Measurements from ENCODE around the gene TALDO1.

DNA sequence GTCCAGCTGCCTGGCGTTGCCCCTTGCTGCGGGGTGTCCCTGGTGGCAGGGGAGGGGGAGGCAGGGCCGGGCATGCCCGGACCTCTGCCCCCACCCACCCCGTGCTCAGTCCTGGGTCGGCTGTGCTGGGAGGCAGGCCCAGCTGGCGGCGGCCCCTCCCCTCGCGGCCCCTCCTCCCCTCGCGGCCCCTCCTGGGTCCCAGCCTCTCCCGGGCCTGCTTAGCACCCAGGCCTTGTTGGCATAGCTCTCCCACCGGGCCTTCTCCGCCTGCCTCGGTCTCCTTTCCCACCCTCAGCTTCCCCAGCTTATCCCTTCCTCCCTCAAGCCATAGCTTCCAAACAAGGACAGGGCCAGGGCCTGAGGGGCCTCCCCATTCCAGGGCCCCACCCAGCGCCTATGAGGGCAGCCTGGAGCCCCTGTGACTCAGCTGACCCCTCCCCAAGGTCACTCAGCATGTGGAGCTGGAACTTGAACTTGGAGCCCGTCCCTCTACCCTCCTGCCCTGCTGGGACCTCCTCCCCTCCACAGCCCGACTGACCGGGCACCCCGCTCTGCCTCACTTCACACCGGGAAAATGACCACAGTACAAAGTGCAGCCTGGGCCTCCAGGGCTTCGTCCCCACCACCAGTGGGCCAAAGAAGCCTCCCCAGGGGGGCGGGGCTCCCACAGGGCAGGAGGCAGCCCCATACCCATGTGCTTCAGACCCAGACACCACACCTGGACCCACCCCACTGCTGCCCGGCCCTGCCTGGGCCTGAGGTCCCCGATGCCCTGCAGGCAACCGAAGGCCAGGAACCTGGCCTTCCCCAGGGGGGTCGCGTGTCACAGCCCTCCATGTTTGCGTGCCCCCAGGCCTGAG lies 40.1 kb upstream of the TALDO1 start:
- TF ChIP-seq, protein P1, sequence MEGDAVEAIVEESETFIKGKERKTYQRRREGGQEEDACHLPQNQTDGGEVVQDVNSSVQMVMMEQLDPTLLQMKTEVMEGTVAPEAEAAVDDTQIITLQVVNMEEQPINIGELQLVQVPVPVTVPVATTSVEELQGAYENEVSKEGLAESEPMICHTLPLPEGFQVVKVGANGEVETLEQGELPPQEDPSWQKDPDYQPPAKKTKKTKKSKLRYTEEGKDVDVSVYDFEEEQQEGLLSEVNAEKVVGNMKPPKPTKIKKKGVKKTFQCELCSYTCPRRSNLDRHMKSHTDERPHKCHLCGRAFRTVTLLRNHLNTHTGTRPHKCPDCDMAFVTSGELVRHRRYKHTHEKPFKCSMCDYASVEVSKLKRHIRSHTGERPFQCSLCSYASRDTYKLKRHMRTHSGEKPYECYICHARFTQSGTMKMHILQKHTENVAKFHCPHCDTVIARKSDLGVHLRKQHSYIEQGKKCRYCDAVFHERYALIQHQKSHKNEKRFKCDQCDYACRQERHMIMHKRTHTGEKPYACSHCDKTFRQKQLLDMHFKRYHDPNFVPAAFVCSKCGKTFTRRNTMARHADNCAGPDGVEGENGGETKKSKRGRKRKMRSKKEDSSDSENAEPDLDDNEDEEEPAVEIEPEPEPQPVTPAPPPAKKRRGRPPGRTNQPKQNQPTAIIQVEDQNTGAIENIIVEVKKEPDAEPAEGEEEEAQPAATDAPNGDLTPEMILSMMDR (conservative IDR thresholded peaks at IDR 0.05; ENCODE audit: low read depth, low read length), result no peak
- no peak for TF ChIP-seq EZH2 (IDR thresholded peaks at IDR 0.05; ENCODE audit: borderline replicate concordance, low read depth, low read length, poor library complexity, severe bottlenecking)
